ENCODE results near the gene RSPH1.
A peak's percentile ranks its signal among the peaks of the same experiment; 100 is the strongest.

Gene RSPH1

DNA sequence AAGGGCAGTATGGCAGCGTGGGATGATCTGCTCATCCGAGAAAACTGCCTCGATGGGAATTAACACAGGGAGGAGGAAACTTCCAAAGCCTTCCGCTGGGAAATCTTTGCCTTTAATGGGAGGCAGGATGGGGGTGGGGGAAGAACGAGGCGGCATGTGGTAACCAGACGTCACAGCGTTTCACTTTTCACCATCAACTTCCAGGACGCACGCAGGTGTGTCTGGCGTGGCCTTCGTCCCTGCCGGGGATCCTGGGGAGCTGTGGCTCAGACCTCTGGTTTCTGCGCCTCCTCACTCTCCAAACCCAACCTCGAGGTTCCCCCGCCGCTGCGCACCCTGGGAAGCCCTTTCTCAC is 282 bp downstream of the RSPH1 start:
- no peaks in the 10 kb centered on the region for H4K20me1 ChIP-seq (ENCODE audit: control insufficient read depth, insufficient read depth, low read depth, low read length)
- no peak overlapping the region for H3K27ac ChIP-seq (ENCODE audit: low read depth, low read length)
- no peaks in the 10 kb centered on the region for H3K79me2 ChIP-seq (ENCODE audit: control insufficient read depth, low read length)
- H3F3A ChIP-seq (ENCODE audit: control insufficient read depth, insufficient read depth), result no peaks in the 10 kb centered on the region
- peak overlapping the region; percentile 97 for H3K4me2 ChIP-seq (ENCODE audit: low read length)
- H3K4me3 ChIP-seq (ENCODE audit: low read length), result peak overlapping the region; percentile 89
- TF ChIP-seq, protein P1, sequence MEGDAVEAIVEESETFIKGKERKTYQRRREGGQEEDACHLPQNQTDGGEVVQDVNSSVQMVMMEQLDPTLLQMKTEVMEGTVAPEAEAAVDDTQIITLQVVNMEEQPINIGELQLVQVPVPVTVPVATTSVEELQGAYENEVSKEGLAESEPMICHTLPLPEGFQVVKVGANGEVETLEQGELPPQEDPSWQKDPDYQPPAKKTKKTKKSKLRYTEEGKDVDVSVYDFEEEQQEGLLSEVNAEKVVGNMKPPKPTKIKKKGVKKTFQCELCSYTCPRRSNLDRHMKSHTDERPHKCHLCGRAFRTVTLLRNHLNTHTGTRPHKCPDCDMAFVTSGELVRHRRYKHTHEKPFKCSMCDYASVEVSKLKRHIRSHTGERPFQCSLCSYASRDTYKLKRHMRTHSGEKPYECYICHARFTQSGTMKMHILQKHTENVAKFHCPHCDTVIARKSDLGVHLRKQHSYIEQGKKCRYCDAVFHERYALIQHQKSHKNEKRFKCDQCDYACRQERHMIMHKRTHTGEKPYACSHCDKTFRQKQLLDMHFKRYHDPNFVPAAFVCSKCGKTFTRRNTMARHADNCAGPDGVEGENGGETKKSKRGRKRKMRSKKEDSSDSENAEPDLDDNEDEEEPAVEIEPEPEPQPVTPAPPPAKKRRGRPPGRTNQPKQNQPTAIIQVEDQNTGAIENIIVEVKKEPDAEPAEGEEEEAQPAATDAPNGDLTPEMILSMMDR (IDR thresholded peaks at IDR 0.05; ENCODE audit: low read depth, low read length, poor library complexity, severe bottlenecking), result no peak
- 0 out of 2 replicates have a peak, but pooled peaks have one; percentile 27 for TF ChIP-seq EZH2phosphoT487 (IDR thresholded peaks at IDR 0.05; ENCODE audit: borderline replicate concordance, low read length)
- no peaks in the 10 kb centered on the region for H3K9me3 ChIP-seq (ENCODE audit: control insufficient read depth, insufficient read depth, low read length)
- H3K9me2 ChIP-seq (replicated peaks; ENCODE audit: control insufficient read depth, low read length), result no peaks in the 10 kb centered on the region
- H3K4me1 ChIP-seq (ENCODE audit: control insufficient read depth, low read length), result peaks cover 30% of the 10 kb centered on the region
- peaks cover 9% of the 10 kb centered on the region for H3K27me3 ChIP-seq (ENCODE audit: control insufficient read depth, low read length)
- H3K36me3 ChIP-seq (ENCODE audit: control insufficient read depth, low read length), result no peaks in the 10 kb centered on the region

DNA sequence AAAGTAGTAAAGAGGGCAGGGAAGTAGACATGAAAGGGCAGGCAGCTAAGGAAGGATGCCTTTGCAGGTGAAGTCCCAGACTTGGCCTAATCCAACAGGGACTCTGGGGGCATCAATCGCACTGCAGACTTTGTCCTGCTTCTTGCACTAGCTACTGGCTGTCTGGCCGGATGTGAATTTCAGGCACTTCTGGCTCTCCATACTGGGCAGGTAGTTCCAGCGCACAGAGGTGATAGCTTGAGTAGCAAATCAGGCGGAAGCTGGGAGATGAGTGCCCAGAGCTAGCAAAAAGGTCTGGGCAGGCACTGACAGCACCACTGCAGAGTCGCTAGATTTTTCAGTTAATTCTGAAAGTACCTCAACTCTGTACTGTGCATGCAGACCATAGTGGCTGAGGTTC is 997 bp downstream of the RSPH1 start:
- Histone ChIP-seq H3F3A (ENCODE audit: control insufficient read depth, insufficient read depth) (no peaks in the 10 kb centered on the region), H3K36me3 (ENCODE audit: control insufficient read depth, low read length) (no peaks in the 10 kb centered on the region), H3K9me3 (ENCODE audit: control insufficient read depth, insufficient read depth, low read length) (no peaks in the 10 kb centered on the region), H3K4me2 (ENCODE audit: low read length) (no peak overlapping the region), H3K27me3 (ENCODE audit: control insufficient read depth, low read length) (peaks cover 9% of the 10 kb centered on the region), H3K9me2 (replicated peaks; ENCODE audit: control insufficient read depth, low read length) (no peaks in the 10 kb centered on the region), H3K79me2 (ENCODE audit: control insufficient read depth, low read length) (no peaks in the 10 kb centered on the region), H3K4me1 (ENCODE audit: control insufficient read depth, low read length) (peaks cover 34% of the 10 kb centered on the region), H3K4me3 (ENCODE audit: low read length) (no peak overlapping the region), H3K27ac (ENCODE audit: low read depth, low read length) (no peak overlapping the region), H4K20me1 (ENCODE audit: control insufficient read depth, insufficient read depth, low read depth, low read length) (no peaks in the 10 kb centered on the region)
- no peak for TF ChIP-seq EZH2phosphoT487 (IDR thresholded peaks at IDR 0.05; ENCODE audit: borderline replicate concordance, low read length)
- TF ChIP-seq, protein P1 (IDR thresholded peaks at IDR 0.05; ENCODE audit: low read depth, low read length, poor library complexity, severe bottlenecking), result no peak

DNA sequence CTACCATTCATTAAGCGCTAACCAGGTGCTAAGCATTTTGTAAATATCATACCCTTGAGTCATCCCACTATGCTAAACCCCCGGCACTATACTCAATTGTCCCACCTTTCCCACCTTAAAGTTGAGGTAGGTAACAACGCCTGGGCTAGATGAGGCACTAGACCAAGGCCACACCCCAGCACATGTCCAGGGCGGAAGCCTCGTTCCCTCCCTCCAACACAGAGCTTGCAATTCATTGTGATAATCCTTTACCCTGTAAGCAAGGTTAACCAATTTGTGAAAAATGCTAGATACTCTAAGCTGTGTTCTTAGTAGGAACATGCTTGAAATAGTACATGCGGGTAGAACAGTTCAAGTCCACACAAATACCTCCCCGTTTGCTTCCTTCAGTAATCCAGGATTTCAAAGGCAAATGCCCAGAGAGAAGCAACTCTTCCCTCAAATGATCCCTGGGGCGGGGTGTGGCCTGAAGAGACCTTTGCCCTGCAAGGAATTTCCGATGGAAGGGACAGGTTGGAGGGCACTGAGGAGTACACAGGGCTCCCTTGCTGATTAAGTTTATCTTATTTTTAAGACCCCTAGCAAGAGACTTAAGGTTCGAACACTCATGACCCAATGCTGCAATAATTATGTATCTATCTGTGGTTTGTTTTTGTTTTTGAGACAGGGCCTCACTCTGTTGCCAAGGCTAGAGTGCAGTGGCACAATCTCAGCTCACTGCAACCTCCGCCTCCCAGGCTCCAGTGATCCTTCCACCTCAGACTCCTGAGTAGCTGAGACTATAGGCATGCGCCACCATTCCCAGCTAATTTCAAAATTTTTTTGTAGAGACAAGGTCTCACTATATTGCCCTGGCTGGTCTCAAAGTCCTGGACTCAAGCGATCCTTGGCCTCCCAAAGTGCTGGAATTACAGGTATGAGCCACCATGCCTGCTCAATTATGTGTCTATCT is 2.6 kb downstream of the RSPH1 start:
- H3F3A ChIP-seq (ENCODE audit: control insufficient read depth, insufficient read depth), result no peaks in the 10 kb centered on the region
- H3K4me2 ChIP-seq (ENCODE audit: low read length), result no peak overlapping the region
- TF ChIP-seq, protein P1 (IDR thresholded peaks at IDR 0.05; ENCODE audit: low read depth, low read length, poor library complexity, severe bottlenecking), result no peak
- TF ChIP-seq EZH2phosphoT487 (IDR thresholded peaks at IDR 0.05; ENCODE audit: borderline replicate concordance, low read length), result no peak
- H3K36me3 ChIP-seq (ENCODE audit: control insufficient read depth, low read length), result no peaks in the 10 kb centered on the region
- peaks cover 34% of the 10 kb centered on the region for H3K4me1 ChIP-seq (ENCODE audit: control insufficient read depth, low read length)
- peaks cover 9% of the 10 kb centered on the region for H3K27me3 ChIP-seq (ENCODE audit: control insufficient read depth, low read length)
- H4K20me1 ChIP-seq (ENCODE audit: control insufficient read depth, insufficient read depth, low read depth, low read length), result no peaks in the 10 kb centered on the region
- no peaks in the 10 kb centered on the region for H3K9me3 ChIP-seq (ENCODE audit: control insufficient read depth, insufficient read depth, low read length)
- no peaks in the 10 kb centered on the region for H3K9me2 ChIP-seq (replicated peaks; ENCODE audit: control insufficient read depth, low read length)
- H3K79me2 ChIP-seq (ENCODE audit: control insufficient read depth, low read length), result no peaks in the 10 kb centered on the region
- no peak overlapping the region for H3K4me3 ChIP-seq (ENCODE audit: low read length)
- H3K27ac ChIP-seq (ENCODE audit: low read depth, low read length), result no peak overlapping the region
